ENCODE results near the gene NR1H4.
"Not testable (repeated sequence)": the region's sequence is repeated elsewhere in the genome, so short reads cannot be mapped to it uniquely, and the experiment has no call there.

The NR1H4 gene

GRCh38 chr12:100484891-100485471 lies 11.3 kb downstream of the NR1H4 start:
- CTCF ChIA-PET = no interaction called here
- Mint-ChIP-seq H3K27me3 (no peaks in the 10 kb centered on the region), H3K27ac (no peak overlapping the region), H3K36me3 (no peaks in the 10 kb centered on the region), H3K4me1 (no peaks in the 10 kb centered on the region), H3K4me3 (no peak overlapping the region), H3K9me3 (no peaks in the 10 kb centered on the region)
- DNase-seq = no peak

- Mint-ChIP-seq H3K27ac (no peak overlapping the region), H3K36me3 (no peaks in the 10 kb centered on the region), H3K4me1 (no peaks in the 10 kb centered on the region), H3K27me3 (no peaks in the 10 kb centered on the region), H3K4me3 (no peak overlapping the region), H3K9me3 (no peaks in the 10 kb centered on the region)
- CTCF ChIA-PET = no interaction called here
- no peak for DNase-seq
Observed at GRCh38 chr12:100485983-100486382, 12.3 kb downstream of the NR1H4 start.

GRCh38 chr12:100489251-100489820 lies 15.7 kb downstream of the NR1H4 start:
- Mint-ChIP-seq H3K4me3 (no peak overlapping the region), H3K27me3 (no peaks in the 10 kb centered on the region), H3K36me3 (no peaks in the 10 kb centered on the region), H3K4me1 (no peaks in the 10 kb centered on the region), H3K9me3 (no peaks in the 10 kb centered on the region), H3K27ac (no peak overlapping the region)
- no peak for DNase-seq
- CTCF ChIA-PET = interaction anchor here (0.6 kb wide), 1 partner anchor 873 kb away, joined by 3 read pairs; no protein-coding TSS in a partner anchor

DNA sequence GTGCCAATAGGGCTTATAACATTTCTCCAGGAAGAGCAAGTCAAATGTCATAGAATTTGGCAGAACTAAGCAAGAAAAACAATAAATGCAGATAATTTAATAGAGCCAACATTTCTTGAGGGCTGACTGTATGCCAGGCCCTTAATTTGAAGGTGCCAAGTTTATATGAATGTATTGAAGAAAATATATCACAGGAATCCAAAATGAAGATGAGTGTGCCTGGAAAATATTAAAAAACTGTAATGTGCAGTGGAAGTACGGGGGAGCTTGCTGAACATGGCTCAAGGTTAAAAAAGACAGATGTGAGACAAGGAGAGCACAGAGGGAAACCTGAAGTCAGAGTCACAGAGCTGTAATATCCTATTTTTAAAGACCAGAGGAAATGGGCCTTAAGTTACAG lies 16.4 kb downstream of the NR1H4 start:
- Mint-ChIP-seq H3K27ac (no peak overlapping the region), H3K36me3 (no peaks in the 10 kb centered on the region), H3K9me3 (no peaks in the 10 kb centered on the region), H3K27me3 (no peaks in the 10 kb centered on the region), H3K4me3 (no peak overlapping the region), H3K4me1 (no peaks in the 10 kb centered on the region)
- DNase-seq = no peak
- CTCF ChIA-PET = interaction anchor here (0.6 kb wide), 1 partner anchor 874 kb away, joined by 3 read pairs; no protein-coding TSS in a partner anchor

GRCh38 chr12:100491104-100491503 lies 17.4 kb downstream of the NR1H4 start:
- DNase-seq = no peak
- CTCF ChIA-PET = no interaction called here

GRCh38 chr12:100493396-100494012 lies 19.8 kb downstream of the NR1H4 start:
- H3K27me3 Mint-ChIP-seq = no peaks in the 10 kb centered on the region
- CTCF ChIA-PET = no interaction called here
- H3K27ac Mint-ChIP-seq = no peak overlapping the region
- no peak overlapping the region for H3K4me3 Mint-ChIP-seq
- H3K9me3 Mint-ChIP-seq = no peaks in the 10 kb centered on the region
- no peak for DNase-seq
- H3K36me3 Mint-ChIP-seq = no peaks in the 10 kb centered on the region
- no peaks in the 10 kb centered on the region for H3K4me1 Mint-ChIP-seq

More at GRCh38 chr12:100491104-100491503, 17.4 kb downstream of the NR1H4 start:
- Mint-ChIP-seq H3K4me3 (no peak overlapping the region), H3K27me3 (no peaks in the 10 kb centered on the region), H3K27ac (no peak overlapping the region), H3K9me3 (no peaks in the 10 kb centered on the region), H3K36me3 (no peaks in the 10 kb centered on the region), H3K4me1 (no peaks in the 10 kb centered on the region)

GRCh38 chr12:100494026-100494425 lies 20.4 kb downstream of the NR1H4 start:
- no peak for DNase-seq
- no peaks in the 10 kb centered on the region for H3K4me1 Mint-ChIP-seq
- CTCF ChIA-PET = no interaction called here
- H3K27me3 Mint-ChIP-seq = no peaks in the 10 kb centered on the region
- no peak overlapping the region for H3K4me3 Mint-ChIP-seq
- no peak overlapping the region for H3K27ac Mint-ChIP-seq
- H3K36me3 Mint-ChIP-seq = no peaks in the 10 kb centered on the region
- no peaks in the 10 kb centered on the region for H3K9me3 Mint-ChIP-seq

DNA sequence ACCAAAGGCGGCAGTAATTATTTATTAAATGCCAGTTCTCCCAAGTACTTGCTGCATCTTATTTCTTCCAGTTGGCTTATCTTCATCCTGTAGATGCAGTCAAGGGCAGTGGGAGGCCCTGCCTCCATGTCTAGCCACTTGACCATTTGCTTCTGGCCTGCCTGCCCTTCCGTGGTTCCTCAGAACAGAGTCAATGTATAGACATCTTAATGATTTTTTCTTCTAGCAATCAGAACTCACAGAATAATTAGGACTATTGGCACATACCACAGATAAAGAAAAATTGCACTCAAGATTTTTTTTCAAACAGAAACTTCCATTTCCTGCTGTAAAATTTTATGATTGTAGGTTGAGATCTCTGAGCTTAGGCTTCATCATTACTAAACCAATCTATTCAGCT lies 20.9 kb downstream of the NR1H4 start:
- CTCF ChIA-PET = no interaction called here
- Mint-ChIP-seq H3K36me3 (no peaks in the 10 kb centered on the region), H3K27ac (no peak overlapping the region), H3K4me3 (no peak overlapping the region), H3K9me3 (no peaks in the 10 kb centered on the region), H3K4me1 (no peaks in the 10 kb centered on the region), H3K27me3 (no peaks in the 10 kb centered on the region)
- no peak for DNase-seq

GRCh38 chr12:100497105-100497795 lies 23.6 kb downstream of the NR1H4 start:
- H3K4me3 Mint-ChIP-seq = no peak overlapping the region
- no peaks in the 10 kb centered on the region for H3K27me3 Mint-ChIP-seq
- H3K36me3 Mint-ChIP-seq = no peaks in the 10 kb centered on the region
- CTCF ChIA-PET = no interaction called here
- H3K27ac Mint-ChIP-seq = no peak overlapping the region
- DNase-seq = no peak
- H3K4me1 Mint-ChIP-seq = no peaks in the 10 kb centered on the region
- H3K9me3 Mint-ChIP-seq = no peaks in the 10 kb centered on the region

DNA sequence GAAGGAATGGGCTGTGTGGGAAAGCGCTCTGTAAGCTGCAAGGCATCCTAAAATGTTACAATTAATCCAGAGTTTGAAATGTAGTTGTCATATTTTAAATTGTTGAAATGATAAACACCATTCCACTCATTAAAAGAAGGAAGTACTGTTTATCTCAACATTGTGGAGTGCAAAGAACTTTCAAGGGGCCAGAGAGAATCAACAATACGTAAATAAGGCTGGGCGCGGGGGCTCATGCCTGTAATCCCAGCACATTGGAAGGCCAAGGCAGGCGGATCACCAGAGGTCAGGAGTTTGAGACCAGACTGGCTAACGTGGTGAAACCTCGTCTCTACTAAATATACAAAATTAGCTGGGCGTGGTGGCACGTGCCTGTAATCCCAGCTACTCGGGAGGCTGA lies 24.5 kb downstream of the NR1H4 start:
- no peaks in the 10 kb centered on the region for H3K4me1 Mint-ChIP-seq
- no peaks in the 10 kb centered on the region for H3K27me3 Mint-ChIP-seq
- no peak overlapping the region for H3K27ac Mint-ChIP-seq
- H3K9me3 Mint-ChIP-seq = no peaks in the 10 kb centered on the region
- no peak overlapping the region for H3K4me3 Mint-ChIP-seq
- DNase-seq = no peak
- H3K36me3 Mint-ChIP-seq = no peaks in the 10 kb centered on the region
- CTCF ChIA-PET = no interaction called here

DNA sequence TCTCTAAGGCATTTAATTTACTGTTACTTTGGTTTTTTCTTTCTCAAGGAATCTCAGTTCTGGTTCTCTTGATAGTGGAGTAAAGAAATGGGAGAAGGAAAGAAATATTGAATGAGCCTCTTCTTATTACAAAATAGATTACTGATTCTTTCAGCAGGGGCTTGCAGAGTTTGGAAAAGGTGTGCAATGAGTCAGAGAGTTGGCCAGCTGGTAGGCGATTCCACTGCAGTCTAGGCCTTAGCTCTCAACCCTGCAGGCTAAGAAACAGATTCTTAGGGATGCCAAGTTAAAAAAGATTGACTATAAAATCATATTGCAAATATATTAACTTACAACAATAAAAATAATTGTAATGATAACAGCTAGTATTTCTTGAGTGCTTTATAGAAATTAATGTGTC lies 25.8 kb downstream of the NR1H4 start:
- no peaks in the 10 kb centered on the region for H3K4me1 Mint-ChIP-seq
- H3K4me3 Mint-ChIP-seq = no peak overlapping the region
- no peak overlapping the region for H3K27ac Mint-ChIP-seq
- no peak for DNase-seq
- no peaks in the 10 kb centered on the region for H3K9me3 Mint-ChIP-seq
- H3K27me3 Mint-ChIP-seq = no peaks in the 10 kb centered on the region
- CTCF ChIA-PET = no interaction called here
- H3K36me3 Mint-ChIP-seq = no peaks in the 10 kb centered on the region

DNA sequence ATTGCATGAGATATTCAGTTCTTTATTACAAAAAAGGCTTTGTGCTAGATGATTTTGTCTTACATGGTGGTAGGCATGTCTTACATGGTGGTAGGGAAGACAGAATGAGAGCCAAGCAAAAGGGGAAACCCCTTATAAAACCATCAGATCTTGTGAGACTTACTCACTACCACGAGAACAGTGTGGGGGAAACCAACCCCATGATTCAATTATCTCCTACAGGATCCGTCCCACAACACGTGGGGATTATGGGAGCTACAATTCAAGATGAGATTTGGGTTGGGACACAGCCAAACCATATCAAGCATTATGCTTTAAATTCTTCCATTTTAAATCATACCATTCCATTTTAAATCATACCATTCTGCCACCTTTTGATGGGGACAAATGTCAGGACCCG lies 29.1 kb downstream of the NR1H4 start:
- H3K4me1 Mint-ChIP-seq, H3K4me3 Mint-ChIP-seq, CTCF ChIA-PET, H3K9me3 Mint-ChIP-seq, DNase-seq, H3K36me3 Mint-ChIP-seq, H3K27me3 Mint-ChIP-seq, H3K27ac Mint-ChIP-seq: not testable (repeated sequence)

DNA sequence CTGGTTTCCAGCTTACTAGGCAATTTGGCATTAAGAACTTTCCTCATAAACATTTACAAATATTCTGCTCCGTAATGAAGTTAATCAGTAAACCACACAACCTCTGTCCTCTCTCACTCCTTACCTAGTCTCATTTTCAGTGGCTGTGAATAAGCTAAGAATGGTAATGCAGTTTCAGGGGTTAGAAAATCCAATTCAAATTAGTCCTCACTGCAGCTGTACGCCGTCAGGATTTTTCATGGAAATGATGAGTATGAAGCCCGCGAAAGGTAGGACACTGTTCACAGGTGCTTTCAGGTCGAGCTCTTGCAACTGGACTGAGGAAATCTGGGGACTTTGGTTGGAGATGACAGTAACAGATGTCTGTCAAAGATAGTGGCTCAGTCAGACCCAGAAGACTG lies 29.6 kb downstream of the NR1H4 start:
- H3K9me3 Mint-ChIP-seq = no peaks in the 10 kb centered on the region
- peaks cover 4% of the 10 kb centered on the region for H3K27me3 Mint-ChIP-seq
- H3K36me3 Mint-ChIP-seq = no peaks in the 10 kb centered on the region
- H3K4me1 Mint-ChIP-seq = no peaks in the 10 kb centered on the region
- no peak overlapping the region for H3K27ac Mint-ChIP-seq
- DNase-seq = no peak
- no peak overlapping the region for H3K4me3 Mint-ChIP-seq
- CTCF ChIA-PET = no interaction called here

GRCh38 chr12:100504804-100505203 lies 31.1 kb downstream of the NR1H4 start:
- CTCF ChIA-PET = no interaction called here
- H3K36me3 Mint-ChIP-seq = no peaks in the 10 kb centered on the region
- peaks cover 4% of the 10 kb centered on the region for H3K27me3 Mint-ChIP-seq
- H3K9me3 Mint-ChIP-seq = no peaks in the 10 kb centered on the region
- no peak overlapping the region for H3K4me3 Mint-ChIP-seq
- no peak overlapping the region for H3K27ac Mint-ChIP-seq
- no peak for DNase-seq
- no peaks in the 10 kb centered on the region for H3K4me1 Mint-ChIP-seq

DNA sequence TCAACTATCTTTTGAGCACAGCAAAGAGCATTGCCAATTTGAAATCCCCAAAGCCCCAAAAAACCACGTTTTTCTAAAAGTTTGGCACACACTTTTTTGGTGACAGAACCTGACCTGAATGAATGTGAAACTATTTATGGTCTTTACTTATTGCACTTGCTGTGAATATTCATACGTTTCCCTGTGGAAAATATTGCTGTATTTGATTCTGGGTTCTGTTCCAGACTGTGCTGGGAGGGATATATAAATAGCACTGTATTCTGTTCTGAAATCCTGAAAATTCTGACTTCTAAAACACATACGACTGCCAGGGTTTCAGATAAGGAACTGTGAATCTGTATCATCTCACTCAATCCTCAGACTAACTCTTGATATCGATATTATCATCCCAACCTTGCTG lies 35.1 kb downstream of the NR1H4 start:
- Mint-ChIP-seq H3K4me3 (no peak overlapping the region), H3K27me3 (peaks cover 4% of the 10 kb centered on the region), H3K9me3 (no peaks in the 10 kb centered on the region), H3K27ac (no peak overlapping the region), H3K4me1 (no peaks in the 10 kb centered on the region), H3K36me3 (no peaks in the 10 kb centered on the region)
- DNase-seq = no peak
- CTCF ChIA-PET = no interaction called here

Data from activated naive CD4-positive, alpha-beta T cell treated with anti-CD3 and anti-CD28 coated beads, Interleukin-2, amount 10 ng/mL, durations not matched to agents 7 days and 5 days (primary cell).